ENCODE measurements around the gene UNC5B.

Gene UNC5B

GRCh38 chr10:71255808-71256660 is 43.7 kb downstream of the UNC5B start:
- peak; percentile 43 for DNase-seq

- DNase-seq = no peak
These were observed 44.4 kb downstream of the UNC5B start for GRCh38 chr10:71256661-71257318.

GRCh38 chr10:71257319-71257997 is 45.1 kb downstream of the UNC5B start:
- no peak for DNase-seq

- DNase-seq = no peak
These were observed 45.7 kb downstream of the UNC5B start for GRCh38 chr10:71258046-71258445.

- DNase-seq = no peak
These were observed 46.2 kb downstream of the UNC5B start for GRCh38 chr10:71258446-71259145.

- DNase-seq = no peak
These were observed 46.9 kb downstream of the UNC5B start for GRCh38 chr10:71259282-71259681.

GRCh38 chr10:71259815-71260501 is 47.6 kb downstream of the UNC5B start:
- no peak for DNase-seq

- no peak for DNase-seq
These were observed 48.4 kb downstream of the UNC5B start for GRCh38 chr10:71260622-71261325.

GRCh38 chr10:71262027-71262426 is 49.7 kb downstream of the UNC5B start:
- DNase-seq = no peak

GRCh38 chr10:71262817-71263216 is 50.4 kb downstream of the UNC5B start:
- DNase-seq = no peak

GRCh38 chr10:71263376-71263775 is 51.0 kb downstream of the UNC5B start:
- DNase-seq = no peak

- DNase-seq = no peak
These were observed 52.2 kb downstream of the UNC5B start for GRCh38 chr10:71264345-71265200.

- DNase-seq = no peak
These were observed 52.8 kb downstream of the UNC5B start for GRCh38 chr10:71265201-71265575.

GRCh38 chr10:71265618-71266146 is 53.3 kb downstream of the UNC5B start:
- DNase-seq = no peak

GRCh38 chr10:71266147-71266917 is 54.0 kb downstream of the UNC5B start:
- DNase-seq = peak; percentile 53

GRCh38 chr10:71266918-71267442 is 54.6 kb downstream of the UNC5B start:
- no peak for DNase-seq

- DNase-seq = no peak
These were observed 55.3 kb downstream of the UNC5B start for GRCh38 chr10:71267508-71268240.

GRCh38 chr10:71268247-71268691 is 55.9 kb downstream of the UNC5B start:
- DNase-seq = no peak

- no peak for DNase-seq
These were observed 56.4 kb downstream of the UNC5B start for GRCh38 chr10:71268758-71269157.
